Activated naive CD4-positive, alpha-beta T cell treated with Interleukin-2 at 50 U/mL for 16 hours (primary cell): ENCODE results near the gene FEM1B.
"Not testable (repeated sequence)": the region's sequence is repeated elsewhere in the genome, so short reads cannot be mapped to it uniquely, and the experiment has no call there.

Experiments
- DNase-seq: peaks from one replicate; pipeline ENCODE4 v3.0.0-alpha.2; 2020

Gene FEM1B

GRCh38 chr15:68277603-68278344 lies at the start of gene FEM1B:
Gene FEM1B, plus strand, starts transcription at chr15:68277745. Its CDS starts 673 bp downstream, at chr15:68278418.
- peak; percentile 89 for DNase-seq

GRCh38 chr15:68228143-68228970 lies 49.2 kb upstream of the FEM1B start:
- DNase-seq, result no peak

GRCh38 chr15:68228971-68229385 lies 48.6 kb upstream of the FEM1B start:
- DNase-seq, result no peak

DNA sequence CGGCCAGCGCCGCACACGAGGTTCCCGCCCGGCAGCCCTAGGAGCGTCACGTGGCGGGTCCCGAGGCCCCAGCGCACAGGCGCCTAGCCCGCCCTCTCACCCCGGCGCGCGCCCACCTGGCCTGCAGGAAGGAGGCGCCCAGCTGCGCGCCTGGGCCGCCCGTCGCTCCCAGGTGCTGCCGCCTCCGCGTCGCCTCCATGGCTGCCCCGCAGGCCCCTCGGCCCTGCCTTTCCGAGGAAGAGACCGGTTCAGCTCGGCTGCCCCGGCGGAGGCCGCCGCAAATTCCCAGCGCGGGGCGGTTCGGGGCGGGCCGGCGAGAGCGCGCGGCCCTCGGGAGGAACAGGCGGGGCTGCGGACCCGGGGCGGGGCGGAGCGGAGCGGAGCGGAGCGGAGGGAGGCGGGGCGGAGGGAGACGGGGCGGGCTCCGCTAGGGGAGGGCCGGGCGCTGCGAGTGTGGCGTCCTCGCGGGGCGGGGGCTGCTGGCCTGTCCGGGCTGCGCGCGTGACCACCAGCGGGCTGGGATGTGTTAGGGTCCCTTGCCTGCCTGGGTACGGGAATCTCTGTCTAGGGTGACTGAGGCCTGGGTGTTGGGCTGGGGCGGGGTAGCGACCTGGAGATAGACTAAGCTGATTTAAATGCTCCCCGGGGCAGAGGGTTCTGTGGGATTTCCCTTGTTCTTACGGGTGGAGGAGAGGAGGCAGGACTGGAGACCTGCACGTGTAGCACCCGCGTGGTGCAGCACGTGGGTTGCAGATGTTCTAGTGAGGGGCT lies 48.0 kb upstream of the FEM1B start, which contains the start of gene CLN6:
CLN6 (minus strand) TSS at position 343 of the 771 bp plus-strand sequence; CDS start at position 199, 144 bp downstream.
- DNase-seq, result peak; percentile 83

DNA sequence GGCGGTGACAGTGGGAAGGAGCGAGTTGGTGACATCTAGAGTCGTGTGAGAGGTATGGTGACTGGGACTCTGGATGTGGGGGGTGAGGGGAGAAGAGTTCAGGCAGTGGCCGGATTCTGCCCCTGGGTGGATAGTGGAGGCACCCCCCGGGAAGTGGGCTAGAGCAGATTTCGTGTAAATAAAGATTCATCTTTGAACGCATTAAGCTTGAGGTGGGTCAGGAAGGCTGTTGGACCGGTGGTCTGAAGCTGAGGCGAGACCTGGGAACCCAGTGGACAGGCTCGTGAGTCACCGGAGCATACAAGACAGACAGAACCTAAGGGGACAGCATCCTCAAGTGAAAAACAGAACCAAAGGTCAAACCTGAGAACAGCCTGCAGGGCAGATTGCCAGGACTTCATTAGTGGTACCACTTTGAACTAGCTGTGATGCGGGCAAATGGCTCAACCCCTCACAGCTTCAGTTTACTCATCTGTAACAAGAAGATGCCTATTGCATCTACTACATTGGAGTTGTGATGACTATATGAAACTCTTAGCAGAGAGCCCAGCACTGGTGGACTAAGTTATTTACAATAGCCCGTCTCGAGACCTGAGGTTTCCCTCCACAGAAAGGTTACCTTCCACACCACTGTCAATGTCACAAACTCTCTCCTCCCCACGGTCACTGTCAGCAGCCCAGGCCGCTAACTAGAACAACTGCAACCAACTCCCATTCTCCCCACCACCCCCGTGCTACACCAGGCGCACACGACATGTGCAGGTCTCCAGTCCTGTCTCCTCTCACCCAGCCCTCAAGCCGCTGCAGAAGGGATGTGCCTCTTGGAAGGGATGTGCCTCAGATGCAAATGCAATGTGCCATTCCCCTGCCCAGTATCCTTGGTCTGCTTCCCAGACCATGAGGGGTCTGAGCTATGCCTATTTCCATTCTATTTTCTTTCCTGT lies 47.1 kb upstream of the FEM1B start:
- DNase-seq, result no peak

- DNase-seq, result no peak
Measured at GRCh38 chr15:68231102-68231818, 46.3 kb upstream of the FEM1B start.

- DNase-seq, result no peak
Measured at GRCh38 chr15:68232449-68232848, 45.1 kb upstream of the FEM1B start.

- DNase-seq, result no peak
Measured at GRCh38 chr15:68232937-68233336, 44.6 kb upstream of the FEM1B start.

- no peak for DNase-seq
Measured at GRCh38 chr15:68234060-68234459, 43.5 kb upstream of the FEM1B start.

DNA sequence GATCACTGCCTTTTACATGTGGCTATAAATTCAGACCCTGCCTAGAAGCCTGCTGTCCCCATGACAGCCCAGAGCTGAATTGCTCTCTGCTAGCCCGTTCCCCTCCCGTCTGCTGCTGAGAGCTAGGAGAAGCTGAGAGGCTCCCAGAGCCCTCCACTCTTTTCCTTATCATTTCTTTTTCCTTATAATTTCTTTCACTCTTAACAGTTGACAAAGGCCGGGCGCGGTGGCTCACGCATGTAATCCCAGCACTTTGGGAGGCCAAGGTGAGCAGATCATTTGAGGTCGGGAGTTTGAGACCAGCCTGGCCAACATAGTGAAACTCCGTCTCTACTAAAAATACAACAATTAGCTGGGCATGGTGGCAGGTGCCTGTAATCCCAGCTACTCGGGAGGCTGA lies 43.0 kb upstream of the FEM1B start:
- not testable (repeated sequence) for DNase-seq

GRCh38 chr15:68235022-68235421 lies 42.5 kb upstream of the FEM1B start:
- no peak for DNase-seq

GRCh38 chr15:68239025-68239424 lies 38.5 kb upstream of the FEM1B start:
- DNase-seq, result no peak

- DNase-seq, result no peak
Measured at GRCh38 chr15:68241088-68241935, 36.2 kb upstream of the FEM1B start.

GRCh38 chr15:68244235-68244634 lies 33.3 kb upstream of the FEM1B start:
- no peak for DNase-seq

- DNase-seq, result no peak
Measured at GRCh38 chr15:68249058-68249713, 28.4 kb upstream of the FEM1B start.

DNA sequence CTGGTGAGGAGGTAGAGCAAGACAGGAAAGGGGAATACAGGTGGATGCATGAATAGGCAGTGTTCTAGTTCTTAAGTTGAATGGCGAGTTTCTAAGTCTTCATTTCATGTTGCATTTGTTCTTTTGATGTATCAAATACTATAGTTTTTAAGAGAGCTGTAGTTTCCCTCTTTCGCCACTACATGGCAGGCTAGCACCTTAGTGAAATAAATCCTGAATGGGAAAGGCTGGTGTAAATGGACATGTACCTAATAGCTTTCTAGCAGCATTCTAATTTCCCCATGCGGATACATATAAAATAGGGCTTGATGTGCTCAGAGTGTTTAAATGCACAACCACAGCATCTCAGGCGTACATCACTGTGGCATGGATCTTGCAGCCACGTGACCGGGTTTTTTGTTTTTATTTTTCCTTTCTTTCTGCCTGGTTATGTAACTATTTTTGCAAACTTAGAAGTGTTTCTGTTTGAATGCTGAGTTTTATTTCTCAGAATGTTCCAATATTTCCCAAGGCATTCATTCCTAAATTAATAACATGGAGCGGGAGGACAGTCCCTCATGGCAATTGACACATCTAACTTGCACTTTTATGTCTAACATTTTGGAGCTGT lies 24.5 kb upstream of the FEM1B start:
- no peak for DNase-seq

DNA sequence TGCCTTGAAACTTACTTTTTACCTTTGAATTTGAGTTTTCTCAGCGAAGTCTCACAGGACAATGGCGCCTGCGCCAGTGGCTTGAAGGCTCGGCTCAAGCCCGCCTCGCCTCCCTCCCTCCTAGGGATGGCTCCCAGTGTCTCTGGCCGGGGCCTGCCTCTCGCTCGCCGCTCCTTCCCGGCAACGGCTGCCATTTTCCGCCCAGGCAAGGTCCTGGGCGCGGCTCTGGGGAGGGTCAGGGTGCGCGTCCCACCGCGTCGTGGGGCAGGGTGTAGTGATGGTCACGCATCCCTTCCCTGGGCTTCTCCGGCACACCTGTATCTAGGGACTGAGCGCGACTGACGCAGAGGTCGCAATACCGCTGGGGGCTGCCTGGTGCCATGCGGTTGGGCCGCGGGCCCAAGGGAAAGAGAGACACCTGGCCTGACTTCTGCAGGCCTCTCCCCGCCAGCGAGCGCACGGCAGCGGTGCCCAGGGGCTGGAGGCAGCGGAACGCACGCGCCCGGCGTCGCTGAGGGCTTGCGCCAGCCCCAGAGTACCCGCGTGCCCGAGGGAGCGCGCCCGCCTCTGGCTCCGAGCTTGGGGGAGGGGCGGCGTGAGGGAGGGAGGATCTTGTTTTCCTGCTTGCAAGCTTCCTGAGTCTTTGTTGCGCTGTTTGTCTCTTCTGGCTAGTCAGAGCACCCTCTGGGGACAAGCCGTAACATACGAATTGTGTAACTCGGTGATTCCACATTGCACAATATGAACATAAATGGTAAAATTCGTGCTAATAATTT lies 20.7 kb upstream of the FEM1B start:
- DNase-seq, result peak; percentile 63

DNA sequence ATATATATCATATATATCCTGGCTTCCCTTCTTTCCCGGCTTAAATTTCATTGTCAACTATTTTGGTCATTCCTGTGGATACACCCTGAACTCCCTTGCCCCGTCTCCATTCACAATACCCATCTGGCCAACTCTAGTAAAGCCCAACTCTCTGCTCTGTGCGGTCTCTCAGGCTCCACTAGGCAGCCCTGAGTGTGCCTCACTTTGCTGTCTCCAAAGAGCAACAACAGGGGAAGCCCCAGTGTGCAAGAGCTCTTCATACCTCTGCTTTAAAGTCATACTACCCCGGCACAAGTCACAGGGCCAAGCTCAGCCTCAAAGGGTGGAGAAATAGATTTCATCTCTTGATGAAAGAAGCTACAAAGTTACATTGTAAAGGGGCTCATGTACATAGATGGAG lies 18.9 kb upstream of the FEM1B start:
- DNase-seq, result no peak

- no peak for DNase-seq
Measured at GRCh38 chr15:68259883-68260282, 17.7 kb upstream of the FEM1B start.
